ENCODE results near the gene MRPL11.

GRCh38 chr11:66459138-66459778, 20.6 kb upstream of the MRPL11 start:
- TF ChIP-seq, protein P1, sequence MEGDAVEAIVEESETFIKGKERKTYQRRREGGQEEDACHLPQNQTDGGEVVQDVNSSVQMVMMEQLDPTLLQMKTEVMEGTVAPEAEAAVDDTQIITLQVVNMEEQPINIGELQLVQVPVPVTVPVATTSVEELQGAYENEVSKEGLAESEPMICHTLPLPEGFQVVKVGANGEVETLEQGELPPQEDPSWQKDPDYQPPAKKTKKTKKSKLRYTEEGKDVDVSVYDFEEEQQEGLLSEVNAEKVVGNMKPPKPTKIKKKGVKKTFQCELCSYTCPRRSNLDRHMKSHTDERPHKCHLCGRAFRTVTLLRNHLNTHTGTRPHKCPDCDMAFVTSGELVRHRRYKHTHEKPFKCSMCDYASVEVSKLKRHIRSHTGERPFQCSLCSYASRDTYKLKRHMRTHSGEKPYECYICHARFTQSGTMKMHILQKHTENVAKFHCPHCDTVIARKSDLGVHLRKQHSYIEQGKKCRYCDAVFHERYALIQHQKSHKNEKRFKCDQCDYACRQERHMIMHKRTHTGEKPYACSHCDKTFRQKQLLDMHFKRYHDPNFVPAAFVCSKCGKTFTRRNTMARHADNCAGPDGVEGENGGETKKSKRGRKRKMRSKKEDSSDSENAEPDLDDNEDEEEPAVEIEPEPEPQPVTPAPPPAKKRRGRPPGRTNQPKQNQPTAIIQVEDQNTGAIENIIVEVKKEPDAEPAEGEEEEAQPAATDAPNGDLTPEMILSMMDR (conservative IDR thresholded peaks at IDR 0.05): no peak
- TF ChIP-seq EZH2 (IDR thresholded peaks at IDR 0.05; ENCODE audit: low read depth): no peak

Measured in PC-9 (cell line).